Naive thymus-derived CD8-positive, alpha-beta T cell (primary cell): Measurements from ENCODE around the gene DCAF16. TPM values are rescaled to one million over a fixed set of nuclear protein-coding genes. Genes with fewer than 3 reads are reported as not detected.

ENCODE experiments used
- ATAC-seq, 2 donors: fragments of 150-1000 bp; cut with Tn5 transposase in 1 of 2; sonication (Bioruptor Pico), chemical (Tn5 transposase) in 1 of 2; 1 replicate in 1 of 2; 2 replicates in 1 of 2; pipeline ENCODE4 v1.10.0; 2021; ENCODE audit warnings: mild to moderate bottlenecking in 2 of 2, moderate library complexity in 2 of 2
- POLR2A ChIA-PET: fragments of 350-600 bp; sonication (Branson Sonifier 250); formaldehyde crosslinking; loops from one replicate; lab custom pipeline; 2021; ENCODE audit warnings: antibody characterized with exemption; lab: Charles Lee
- DNase-seq, 10 donors: peaks; one replicate each; pipeline versions ENCODE4 v3.0.0 to v3.0.0-alpha.2; 2020 to 2022
- H3K27ac Mint-ChIP-seq, 10 donors: one replicate each; pipeline ENCODE4 v1.8.0; 2020 to 2022; ENCODE audit warnings: mild to moderate bottlenecking in 10 of 10, mixed read lengths in 10 of 10, moderate library complexity in 4 of 10, inconsistent platforms in 1 of 10
- H3K27me3 Mint-ChIP-seq, 5 donors: one replicate each; pipeline ENCODE4 v1.8.0; 2021 to 2022; ENCODE audit warnings: mixed read lengths in 5 of 5
- H3K36me3 Mint-ChIP-seq, 3 donors: one replicate each; pipeline ENCODE4 v1.8.0; 2020 to 2022; ENCODE audit warnings: mixed read lengths in 3 of 3, mild to moderate bottlenecking in 2 of 3, inconsistent platforms in 1 of 3
- H3K4me1 Mint-ChIP-seq, 4 donors: one replicate each; pipeline ENCODE4 v1.8.0; 2021 to 2022; ENCODE audit warnings: mixed read lengths in 4 of 4
- H3K4me3 Mint-ChIP-seq, 10 donors: one replicate each; pipeline ENCODE4 v1.8.0; 2020 to 2022; ENCODE audit warnings: mild to moderate bottlenecking in 10 of 10, mixed read lengths in 10 of 10, moderate library complexity in 6 of 10, inconsistent platforms in 1 of 10
- H3K9me3 Mint-ChIP-seq, 9 donors: one replicate each; pipeline ENCODE4 v1.8.0; 2020 to 2022; ENCODE audit warnings: mixed read lengths in 9 of 9, mild to moderate bottlenecking in 3 of 9, inconsistent platforms in 1 of 9, moderate library complexity in 1 of 9
- polyA plus RNA-seq, 3 donors: library from polyadenylated mRNA; unstranded; fragments of 300-500 nt; fragmentation: Illumina TruSeq; gene quantifications; one replicate each; pipeline ENCODE4 v1.2.3, GENCODE V29; 2021
- total RNA-seq, 8 experiments: library from RNA in 2 of 8; stranded (reverse) in 2 of 8; gene quantifications; one replicate each; pipeline ENCODE4 v1.2.3 and lab custom pipeline; 2021 to 2026

DCAF16 gene
- total and polyA plus RNA-seq, 5 experiments from 2014 or later, result 18.4 to 74.3 (median 23.1) TPM

GRCh38 chr4:17761062-17761461, 49.5 kb downstream of the DCAF16 start:
- no peak overlapping the region for H3K4me3 Mint-ChIP-seq
- H3K4me1 Mint-ChIP-seq, result peaks cover 2 to 13% (median 7%) of the 10 kb centered on the region in 4 donors
- no peak for ATAC-seq
- H3K9me3 Mint-ChIP-seq, result peaks cover 0 to 4% (median 0%) of the 10 kb centered on the region in 9 donors
- no peak for DNase-seq
- no peak overlapping the region for H3K27ac Mint-ChIP-seq
- peaks cover 0 to 7% (median 0%) of the 10 kb centered on the region in 5 donors for H3K27me3 Mint-ChIP-seq
- POLR2A ChIA-PET, result no interaction called here
- H3K36me3 Mint-ChIP-seq, result peaks cover 0 to 4% (median 0%) of the 10 kb centered on the region in 3 donors

- POLR2A ChIA-PET, result no interaction called here
- Mint-ChIP-seq H3K27me3 (peaks cover 0 to 8% (median 0%) of the 10 kb centered on the region in 5 donors), H3K4me1 (peaks cover 2 to 8% (median 3%) of the 10 kb centered on the region in 4 donors), H3K4me3 (no peak overlapping the region), H3K36me3 (peaks cover 0 to under 1% (median 0%) of the 10 kb centered on the region in 3 donors), H3K9me3 (no peaks in the 10 kb centered on the region), H3K27ac (no peak overlapping the region)
- DNase-seq (no peak), ATAC-seq (no peak)
Observed at GRCh38 chr4:17760626-17761025, 49.9 kb downstream of the DCAF16 start.

GRCh38 chr4:17758485-17758884, 52.1 kb downstream of the DCAF16 start:
- Mint-ChIP-seq H3K4me1 (peaks cover 0 to 2% (median 0%) of the 10 kb centered on the region in 4 donors), H3K36me3 (no peaks in the 10 kb centered on the region), H3K27ac (no peak overlapping the region), H3K4me3 (no peak overlapping the region), H3K27me3 (peaks cover 0 to 10% (median 1%) of the 10 kb centered on the region in 5 donors), H3K9me3 (no peaks in the 10 kb centered on the region)
- POLR2A ChIA-PET, result no interaction called here
- no peak for DNase-seq
- no peak for ATAC-seq

GRCh38 chr4:17757621-17758020, 52.9 kb downstream of the DCAF16 start:
- H3K36me3 Mint-ChIP-seq, result no peaks in the 10 kb centered on the region
- H3K27me3 Mint-ChIP-seq, result peaks cover 0 to 10% (median 1%) of the 10 kb centered on the region in 5 donors
- H3K27ac Mint-ChIP-seq, result no peak overlapping the region
- H3K4me1 Mint-ChIP-seq, result peaks cover 0 to 2% (median 0%) of the 10 kb centered on the region in 4 donors
- POLR2A ChIA-PET, result no interaction called here
- DNase-seq (no peak), ATAC-seq (no peak)
- no peak overlapping the region for H3K4me3 Mint-ChIP-seq
- no peaks in the 10 kb centered on the region for H3K9me3 Mint-ChIP-seq

- Mint-ChIP-seq H3K27me3 (peaks cover 0 to 3% (median 1%) of the 10 kb centered on the region in 5 donors), H3K4me1 (peaks cover 0 to 2% (median 0%) of the 10 kb centered on the region in 4 donors), H3K36me3 (no peaks in the 10 kb centered on the region), H3K9me3 (no peaks in the 10 kb centered on the region), H3K27ac (no peak overlapping the region), H3K4me3 (no peak overlapping the region)
- ATAC-seq (no peak), DNase-seq (no peak)
- POLR2A ChIA-PET, result no interaction called here
Observed at GRCh38 chr4:17753646-17754045, 56.9 kb downstream of the DCAF16 start.

Other genes with a start within 250 kb of the DCAF16 start
- 10 to 100 TPM; 29.2 to 30.3 TPM for gene LAP3, start 233.6 kb downstream of the DCAF16 start, total RNA-seq
- gene LAP3, start 233.6 kb downstream of the DCAF16 start, polyA plus RNA-seq, result 10 to 100 TPM; 37.3 to 44.7 (median 42.0) TPM
- gene MED28, start 196.1 kb downstream of the DCAF16 start, total RNA-seq, result 10 to 100 TPM; 72.8 to 73.4 TPM
- 10 to 100 TPM; 39.1 to 48.7 (median 42.1) TPM for gene MED28, start 196.1 kb downstream of the DCAF16 start, polyA plus RNA-seq
- gene FAM184B, start 29.1 kb downstream of the DCAF16 start, total RNA-seq, result not detected
- gene FAM184B, start 29.1 kb downstream of the DCAF16 start, polyA plus RNA-seq, result under 1 TPM in 2 of 3 donors, not detected in 1; 0.03 to 0.13 TPM
- under 1 TPM; 0.38 to 0.81 TPM for gene NCAPG, start 222 bp upstream of the DCAF16 start, total RNA-seq
- under 1 TPM in 1 of 3 donors, not detected in 2; 0.24 TPM for gene NCAPG, start 222 bp upstream of the DCAF16 start, polyA plus RNA-seq
- gene LCORL, start 211.0 kb upstream of the DCAF16 start, total RNA-seq, result 10 to 100 TPM; 15.8 to 16.9 TPM
- 1 to 10 TPM; 4.5 to 7.3 (median 5.4) TPM for gene LCORL, start 211.0 kb upstream of the DCAF16 start, polyA plus RNA-seq